ENCODE results near the gene CYTH2.

DNA sequence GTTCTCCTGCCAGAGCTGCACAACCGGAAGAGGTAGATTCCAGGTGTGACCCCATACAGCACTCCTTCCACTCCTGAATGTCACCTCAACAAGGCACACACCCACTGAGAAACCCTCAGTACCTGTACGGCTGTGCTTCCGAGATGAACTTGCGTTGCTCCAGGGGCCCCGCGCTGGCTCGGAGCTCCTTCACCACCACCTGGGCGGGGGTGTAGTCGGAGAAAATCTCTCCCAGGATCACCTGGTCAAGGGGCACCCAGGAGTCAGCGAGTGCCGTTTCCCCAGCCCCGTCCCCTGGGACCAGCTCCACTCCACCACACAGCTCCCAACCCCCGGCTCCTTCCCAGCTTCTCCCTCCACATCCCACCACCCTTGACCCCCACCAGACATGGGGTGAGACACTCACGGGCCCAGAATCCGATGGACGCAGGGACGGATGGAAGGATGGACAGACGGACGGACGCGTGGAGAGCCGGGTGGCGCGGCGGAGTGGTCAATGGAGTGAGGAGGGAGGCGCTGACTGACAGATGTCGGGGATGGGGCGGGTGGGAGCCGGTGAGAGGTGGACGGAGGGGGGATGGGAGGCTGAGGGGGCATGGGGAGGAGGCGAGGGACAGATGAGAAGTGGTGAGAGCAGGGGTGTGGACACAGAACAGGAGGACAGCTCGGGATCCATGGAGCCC is 39.7 kb downstream of the CYTH2 start:
- TF ChIP-seq, protein P1, sequence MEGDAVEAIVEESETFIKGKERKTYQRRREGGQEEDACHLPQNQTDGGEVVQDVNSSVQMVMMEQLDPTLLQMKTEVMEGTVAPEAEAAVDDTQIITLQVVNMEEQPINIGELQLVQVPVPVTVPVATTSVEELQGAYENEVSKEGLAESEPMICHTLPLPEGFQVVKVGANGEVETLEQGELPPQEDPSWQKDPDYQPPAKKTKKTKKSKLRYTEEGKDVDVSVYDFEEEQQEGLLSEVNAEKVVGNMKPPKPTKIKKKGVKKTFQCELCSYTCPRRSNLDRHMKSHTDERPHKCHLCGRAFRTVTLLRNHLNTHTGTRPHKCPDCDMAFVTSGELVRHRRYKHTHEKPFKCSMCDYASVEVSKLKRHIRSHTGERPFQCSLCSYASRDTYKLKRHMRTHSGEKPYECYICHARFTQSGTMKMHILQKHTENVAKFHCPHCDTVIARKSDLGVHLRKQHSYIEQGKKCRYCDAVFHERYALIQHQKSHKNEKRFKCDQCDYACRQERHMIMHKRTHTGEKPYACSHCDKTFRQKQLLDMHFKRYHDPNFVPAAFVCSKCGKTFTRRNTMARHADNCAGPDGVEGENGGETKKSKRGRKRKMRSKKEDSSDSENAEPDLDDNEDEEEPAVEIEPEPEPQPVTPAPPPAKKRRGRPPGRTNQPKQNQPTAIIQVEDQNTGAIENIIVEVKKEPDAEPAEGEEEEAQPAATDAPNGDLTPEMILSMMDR (IDR thresholded peaks at IDR 0.05) = no peak
- TF ChIP-seq ZFX (IDR thresholded peaks at IDR 0.05; ENCODE audit: borderline replicate concordance) = no peak
